BJ (cell line): Measurements from ENCODE around the gene APLP2. TPM values are rescaled to one million over a fixed set of nuclear protein-coding genes. Genes with fewer than 3 reads are reported as not detected.
"Not testable (repeated sequence)": the region's sequence is repeated elsewhere in the genome, so short reads cannot be mapped to it uniquely, and the experiment has no call there.

ENCODE experiments used
- CTCF ChIA-PET: fragments of 350-600 bp; formaldehyde crosslinking; extraction: SDS; loops from one replicate; lab custom pipeline; 2021; ENCODE audit warnings: antibody characterized with exemption, inconsistent platforms; lab: Yijun Ruan, JAX
- POLR2A ChIA-PET: fragments of 300-600 bp; sonication (Branson Sonifier 250); formaldehyde crosslinking; extraction: SDS; loops from one replicate; lab custom pipeline; 2021; ENCODE audit warnings: antibody characterized with exemption; lab: Charles Lee
- DNase-seq: peaks from one replicate; pipeline ENCODE4 v3.0.0-alpha.2; 2011; ENCODE audit warnings: low read depth
- H3K27me3 ChIP-seq: 2 replicates; pipeline ENCODE4 v1.6.0; 2011; ENCODE audit warnings: low read length; ENCODE audit not compliant: control insufficient read depth, insufficient read depth
- H3K36me3 ChIP-seq: 2 replicates; pipeline ENCODE4 v1.5.1; 2011; ENCODE audit warnings: low read length; ENCODE audit not compliant: control insufficient read depth, insufficient read depth
- H3K4me3 ChIP-seq: 2 replicates; pipeline ENCODE4 v1.5.1; 2011; ENCODE audit warnings: low read depth, mild to moderate bottlenecking, control low read depth, low read length
- polyA minus RNA-seq: library from RNA; depleted of rRNA, polyadenylated mRNA; stranded (reverse); fragments of >200 nt; gene quantifications from 2 replicates; pipeline ENCODE4 v1.2.3, GENCODE V29; 2011; rRNA and poly(A)+ RNA removed
- polyA plus RNA-seq: library from polyadenylated mRNA; depleted of rRNA; stranded (reverse); fragments of >200 nt; gene quantifications from 2 replicates; pipeline ENCODE4 v1.2.3, GENCODE V29; 2011; rRNA removed
- TF ChIP-seq, protein P1 (sequence below): IDR thresholded peaks from 2 replicates; pipeline ENCODE4 v1.5.1; 2011; ENCODE audit warnings: low read depth, mild to moderate bottlenecking, control low read depth, inconsistent platforms, low read length, moderate library complexity; ENCODE audit not compliant: insufficient read depth

Gene APLP2
- 382 and 465 TPM in 2 replicates for polyA plus RNA-seq
- polyA minus RNA-seq: 62.7 and 74.8 TPM in 2 replicates

DNA sequence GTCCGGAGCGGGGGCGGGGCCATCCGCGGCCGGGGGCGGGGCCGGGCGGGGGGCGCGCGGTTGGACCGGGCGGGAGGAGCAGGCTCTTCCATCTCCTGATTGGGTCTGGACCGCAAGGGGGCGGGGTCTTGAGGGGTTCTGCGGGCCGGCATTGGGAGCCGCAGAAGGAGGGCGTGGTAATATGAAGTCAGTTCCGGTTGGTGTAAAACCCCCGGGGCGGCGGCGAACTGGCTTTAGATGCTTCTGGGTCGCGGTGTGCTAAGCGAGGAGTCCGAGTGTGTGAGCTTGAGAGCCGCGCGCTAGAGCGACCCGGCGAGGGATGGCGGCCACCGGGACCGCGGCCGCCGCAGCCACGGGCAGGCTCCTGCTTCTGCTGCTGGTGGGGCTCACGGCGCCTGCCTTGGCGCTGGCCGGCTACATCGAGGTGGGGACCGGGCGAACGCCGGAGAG lies at the start of gene APLP2:
Gene APLP2, plus strand, starts transcription at position 236 of the 450 bp plus-strand sequence. Its CDS starts 84 bp downstream, at position 320.
- TF ChIP-seq, protein P1, sequence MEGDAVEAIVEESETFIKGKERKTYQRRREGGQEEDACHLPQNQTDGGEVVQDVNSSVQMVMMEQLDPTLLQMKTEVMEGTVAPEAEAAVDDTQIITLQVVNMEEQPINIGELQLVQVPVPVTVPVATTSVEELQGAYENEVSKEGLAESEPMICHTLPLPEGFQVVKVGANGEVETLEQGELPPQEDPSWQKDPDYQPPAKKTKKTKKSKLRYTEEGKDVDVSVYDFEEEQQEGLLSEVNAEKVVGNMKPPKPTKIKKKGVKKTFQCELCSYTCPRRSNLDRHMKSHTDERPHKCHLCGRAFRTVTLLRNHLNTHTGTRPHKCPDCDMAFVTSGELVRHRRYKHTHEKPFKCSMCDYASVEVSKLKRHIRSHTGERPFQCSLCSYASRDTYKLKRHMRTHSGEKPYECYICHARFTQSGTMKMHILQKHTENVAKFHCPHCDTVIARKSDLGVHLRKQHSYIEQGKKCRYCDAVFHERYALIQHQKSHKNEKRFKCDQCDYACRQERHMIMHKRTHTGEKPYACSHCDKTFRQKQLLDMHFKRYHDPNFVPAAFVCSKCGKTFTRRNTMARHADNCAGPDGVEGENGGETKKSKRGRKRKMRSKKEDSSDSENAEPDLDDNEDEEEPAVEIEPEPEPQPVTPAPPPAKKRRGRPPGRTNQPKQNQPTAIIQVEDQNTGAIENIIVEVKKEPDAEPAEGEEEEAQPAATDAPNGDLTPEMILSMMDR: no peak
- Histone ChIP-seq H3K36me3 (no peaks in the 10 kb centered on the region), H3K4me3 (peak within 1 kb of the TSS; percentile 93), H3K27me3 (no peaks in the 10 kb centered on the region)
- peak; percentile 83 for DNase-seq
- POLR2A ChIA-PET: interaction anchor here (0.6 to 1.0 kb wide), 2 partner anchors 32 to 67 kb away, joined by 4 read pairs; partner anchors contain the start of gene PRDM10
- CTCF ChIA-PET: interaction anchor here (1.0 kb wide), 1 partner anchor 47 kb away, joined by 3 read pairs; no protein-coding TSS in a partner anchor

DNA sequence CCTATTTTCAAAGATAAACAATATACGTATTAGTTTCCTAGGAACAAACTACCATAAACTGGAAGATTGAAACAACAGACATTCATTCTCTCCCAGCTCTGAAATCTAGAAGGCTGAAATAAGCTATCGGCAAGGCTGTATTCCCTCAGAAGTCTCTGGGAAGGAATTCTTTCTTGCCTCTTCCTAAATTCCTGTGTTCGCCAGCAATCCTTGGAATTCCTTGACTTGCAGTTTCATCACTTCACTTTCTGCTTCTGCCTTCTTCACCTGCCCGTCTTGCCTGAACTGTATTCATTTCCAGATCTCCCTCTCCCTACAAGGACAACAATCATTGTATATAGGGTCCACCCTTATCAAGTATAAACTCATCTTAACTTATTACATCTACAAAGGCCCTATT lies 49.4 kb upstream of the APLP2 start:
- no peaks in the 10 kb centered on the region for H3K27me3 ChIP-seq
- DNase-seq: no peak
- TF ChIP-seq, protein P1: no peak
- POLR2A ChIA-PET: no interaction called here
- CTCF ChIA-PET: interaction anchor here (0.8 kb wide), 1 partner anchor 15 kb away, joined by 3 read pairs; no protein-coding TSS in a partner anchor
- H3K36me3 ChIP-seq: no peaks in the 10 kb centered on the region
- H3K4me3 ChIP-seq: no peak overlapping the region

DNA sequence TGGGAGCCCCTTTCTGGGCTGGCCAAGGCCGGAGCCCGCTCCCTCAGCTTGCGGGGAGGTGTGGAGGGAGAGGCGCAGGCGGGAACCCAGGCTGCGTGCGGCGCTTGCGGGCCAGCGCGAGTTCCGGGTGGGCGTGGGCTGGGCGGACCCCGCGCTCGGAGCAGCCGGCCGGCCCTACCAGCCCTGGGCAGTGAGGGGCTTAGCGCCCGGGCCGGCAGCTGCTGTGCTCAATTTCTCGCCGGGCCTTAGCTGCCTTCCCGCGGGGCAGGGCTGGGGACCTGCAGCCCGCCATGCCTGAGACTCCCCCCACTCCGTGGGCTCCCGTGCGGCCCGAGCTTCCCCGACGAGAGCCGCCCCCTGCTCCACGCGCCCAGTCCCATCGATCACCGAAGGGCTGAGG lies 48.1 kb upstream of the APLP2 start:
- H3K36me3 ChIP-seq, DNase-seq, H3K27me3 ChIP-seq, H3K4me3 ChIP-seq, POLR2A ChIA-PET: not testable (repeated sequence)
- CTCF ChIA-PET: interaction anchor here (0.9 kb wide), 1 partner anchor 111 kb away, joined by 6 read pairs; no protein-coding TSS in a partner anchor

GRCh38 chr11:130022799-130023198 lies 46.9 kb upstream of the APLP2 start:
- POLR2A ChIA-PET: no interaction called here
- Histone ChIP-seq H3K4me3 (no peak overlapping the region), H3K27me3 (no peaks in the 10 kb centered on the region), H3K36me3 (no peaks in the 10 kb centered on the region)
- DNase-seq: no peak
- TF ChIP-seq, protein P1: no peak
- CTCF ChIA-PET: no interaction called here

DNA sequence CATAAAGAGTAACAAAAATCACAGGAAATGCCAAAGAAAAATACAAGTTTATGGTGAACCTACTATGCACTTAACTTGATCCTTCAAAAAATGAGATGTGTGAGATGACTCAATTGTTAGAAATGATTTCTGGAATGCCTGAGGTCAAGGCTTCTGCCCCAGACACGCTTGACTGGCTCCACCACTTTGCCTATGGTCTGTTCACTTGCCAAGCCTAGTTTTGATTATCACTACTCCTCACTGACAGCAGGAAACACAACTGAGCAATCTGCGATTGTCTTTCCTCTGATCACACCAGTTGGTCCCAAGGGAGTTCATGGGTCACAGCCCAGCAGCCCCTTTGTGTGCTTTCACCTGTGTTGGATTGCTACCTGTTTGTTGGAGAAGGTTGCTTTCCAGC lies 46.5 kb upstream of the APLP2 start:
- peak; percentile 43 for DNase-seq
- TF ChIP-seq, protein P1: no peak
- Histone ChIP-seq H3K27me3 (no peaks in the 10 kb centered on the region), H3K4me3 (no peak overlapping the region), H3K36me3 (no peaks in the 10 kb centered on the region)
- CTCF ChIA-PET: no interaction called here
- POLR2A ChIA-PET: no interaction called here
